Activated CD4-positive, alpha-beta T cell treated with anti-CD3 and anti-CD28 coated beads for 24 hours (primary cell): ENCODE results near the gene CLSTN3.
"Not testable (repeated sequence)": the region's sequence is repeated elsewhere in the genome, so short reads cannot be mapped to it uniquely, and the experiment has no call there.

Source experiments
- DNase-seq, 2 donors: peaks; one replicate each; pipeline ENCODE4 v3.0.0-alpha.2; 2020; ENCODE audit warnings: low read depth in 2 of 2

The CLSTN3 gene

GRCh38 chr12:7150356-7150755, 20.2 kb downstream of the CLSTN3 start:
- DNase-seq = no peak

- DNase-seq = no peak
These were observed 20.7 kb downstream of the CLSTN3 start for GRCh38 chr12:7150841-7151240.

DNA sequence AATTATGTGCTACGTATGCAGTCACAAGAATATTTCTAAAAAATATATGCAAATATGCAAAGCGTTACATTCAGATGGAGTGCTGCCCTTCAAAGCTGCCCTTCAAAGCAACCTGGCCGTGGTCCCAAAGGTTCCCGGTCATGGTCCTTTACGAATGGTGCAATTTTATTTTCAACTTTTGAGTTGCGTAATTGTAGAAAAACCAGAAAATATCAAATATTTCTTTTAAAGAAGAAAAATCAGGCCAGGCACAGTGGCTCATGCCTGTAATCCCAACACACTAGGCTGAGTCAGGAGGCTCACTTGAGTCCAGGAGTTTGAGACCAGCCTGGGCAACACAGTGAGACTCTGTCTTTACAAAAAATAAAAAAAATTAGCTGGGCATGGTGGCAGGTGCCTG, 21.4 kb downstream of the CLSTN3 start:
- DNase-seq = no peak

- DNase-seq = no peak
These were observed 22.6 kb downstream of the CLSTN3 start for GRCh38 chr12:7152818-7153217.

DNA sequence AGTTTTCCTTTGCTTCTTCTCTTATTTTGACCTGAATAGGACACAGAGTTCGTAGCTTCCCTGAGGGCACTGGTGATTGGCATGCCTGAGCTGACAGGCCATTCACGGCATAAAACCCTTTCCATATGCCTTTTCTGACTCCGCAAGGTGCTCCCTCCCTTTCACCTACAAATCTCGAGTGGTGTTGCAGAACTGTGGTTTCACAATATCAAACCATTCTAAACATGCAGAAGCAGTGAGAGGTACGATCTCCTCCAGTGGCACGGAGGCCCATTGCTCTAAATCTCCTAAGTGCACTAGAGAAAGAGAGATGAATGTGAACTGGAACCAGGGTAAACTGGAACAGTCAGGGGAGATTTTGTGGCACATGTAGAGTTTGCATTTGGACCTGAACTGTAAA, 23.9 kb downstream of the CLSTN3 start:
- no peak for DNase-seq

DNA sequence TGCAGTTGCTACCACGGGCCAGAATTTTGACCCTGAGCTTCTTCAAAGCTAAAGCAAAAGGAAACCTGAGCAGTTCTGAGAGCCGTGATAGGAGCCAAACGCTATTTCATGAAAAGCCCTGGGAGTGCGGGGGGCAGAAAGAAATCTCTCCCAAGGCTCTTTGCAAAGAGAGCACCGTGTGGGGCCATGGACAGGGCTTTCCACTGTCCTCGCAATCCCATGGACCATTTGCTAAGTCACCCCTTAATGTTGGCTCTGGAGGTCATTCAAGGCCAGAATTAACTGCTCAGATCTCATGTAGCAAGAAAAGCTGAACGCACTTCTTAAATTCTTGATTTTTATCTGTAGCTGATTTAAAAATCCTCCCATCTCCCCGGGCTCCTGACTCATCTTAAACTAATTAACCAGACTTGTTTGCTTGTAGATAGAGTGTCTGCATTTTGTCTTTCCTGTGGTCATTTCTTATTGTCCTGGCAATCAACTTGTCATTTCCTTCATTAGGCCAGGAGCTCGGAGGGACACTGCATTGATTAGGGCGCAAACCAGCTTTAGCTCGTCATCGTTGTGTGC, 24.8 kb downstream of the CLSTN3 start:
- DNase-seq = no peak

DNA sequence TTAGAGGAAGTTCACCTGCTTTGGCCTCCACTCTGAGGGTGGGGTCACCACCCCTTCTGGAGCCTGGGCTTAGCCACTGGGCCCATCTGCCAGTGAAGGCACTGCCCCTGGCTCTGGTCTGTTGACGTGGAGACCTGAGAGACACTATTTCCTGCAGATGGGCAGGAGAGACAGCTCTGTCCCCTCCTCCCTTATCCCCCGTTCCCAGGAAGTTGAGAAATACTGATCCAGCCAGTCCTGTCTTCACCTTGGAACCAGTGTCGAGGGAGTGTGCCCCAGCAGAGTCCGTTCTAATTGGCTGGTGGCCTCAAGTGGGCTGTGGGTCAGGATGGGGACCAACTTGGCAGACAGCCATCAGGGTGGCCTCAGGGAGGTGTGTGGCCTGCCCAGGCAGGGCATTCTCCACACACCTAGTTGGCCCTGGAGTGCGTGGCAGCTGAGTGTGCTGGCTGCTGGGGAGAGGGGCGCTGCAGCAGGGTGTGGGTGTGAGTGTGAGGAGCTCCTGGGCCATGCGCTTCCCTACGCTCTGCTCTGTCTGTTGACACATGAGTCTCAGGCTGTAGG, 25.4 kb downstream of the CLSTN3 start:
- no peak for DNase-seq

DNA sequence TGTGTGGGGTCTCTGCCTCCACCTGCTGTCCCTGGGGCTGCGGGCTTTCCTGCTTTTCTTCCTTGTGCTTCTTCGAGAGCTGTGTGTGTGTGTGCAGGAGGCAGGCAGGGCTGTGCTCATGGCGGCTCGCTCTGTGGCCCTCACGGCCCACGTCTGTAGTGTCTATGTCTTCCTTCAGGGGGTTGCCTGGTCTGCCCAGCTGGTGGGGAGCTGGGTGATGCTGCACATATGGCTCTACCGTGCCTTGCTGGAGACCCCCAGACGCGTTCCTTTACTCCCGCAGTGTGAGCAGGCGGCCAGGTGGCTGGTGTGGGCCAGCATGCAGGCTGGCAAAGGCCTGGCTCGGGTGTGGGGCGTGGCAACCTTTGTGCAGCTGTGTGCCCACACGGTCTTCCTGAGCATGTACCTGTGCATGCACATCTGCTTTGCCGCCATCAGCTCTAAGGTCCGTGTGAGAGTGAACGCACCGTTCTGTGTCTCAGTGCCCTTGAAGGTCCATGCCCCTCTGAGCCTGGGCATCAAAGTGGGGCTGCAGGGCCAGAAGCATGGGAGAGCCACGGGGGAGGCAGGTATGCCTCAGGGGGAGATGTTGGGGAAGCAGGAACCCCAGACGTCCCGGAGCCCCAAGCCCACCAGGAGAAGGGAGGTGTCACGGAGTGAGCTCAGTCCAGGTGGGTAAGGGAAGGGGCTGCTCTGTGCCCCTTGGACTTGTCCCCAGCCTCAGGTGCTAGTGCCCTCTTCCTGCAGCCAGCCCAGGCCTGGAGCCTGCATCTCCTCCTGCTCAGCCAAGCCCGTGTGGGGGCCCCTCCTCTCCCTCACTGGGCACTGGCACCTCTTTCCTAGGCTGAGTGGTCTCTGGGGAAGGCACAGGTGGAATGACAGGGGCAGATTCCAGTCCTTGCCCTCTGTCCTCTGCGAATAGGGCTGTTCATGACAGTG, 26.4 kb downstream of the CLSTN3 start:
- no peak for DNase-seq

GRCh38 chr12:7157391-7157790, 27.2 kb downstream of the CLSTN3 start:
- DNase-seq = no peak

GRCh38 chr12:7158781-7159609, 28.8 kb downstream of the CLSTN3 start:
- DNase-seq = no peak

DNA sequence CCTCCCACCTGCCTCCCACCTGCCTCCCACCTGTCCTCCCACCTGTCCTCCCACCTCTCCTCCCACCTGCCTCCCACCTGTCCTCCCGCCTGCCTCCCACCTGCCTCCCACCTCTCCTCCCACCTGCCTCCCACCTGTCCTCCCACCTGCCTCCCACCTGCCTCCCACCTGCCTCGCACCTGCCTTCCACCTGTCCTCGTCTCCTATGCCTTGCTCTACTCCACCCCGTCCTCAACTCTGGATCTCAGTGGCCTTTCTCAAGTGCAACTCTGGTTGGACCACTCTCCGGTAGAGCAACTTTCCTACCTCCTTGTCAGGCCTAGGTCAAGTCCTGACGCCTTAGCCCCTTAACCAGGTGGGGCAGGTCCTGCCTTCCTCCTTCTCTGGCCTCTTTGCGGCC, 30.0 kb downstream of the CLSTN3 start:
- DNase-seq = no peak

- no peak for DNase-seq
These were observed 31.2 kb downstream of the CLSTN3 start for GRCh38 chr12:7161327-7161726.

DNA sequence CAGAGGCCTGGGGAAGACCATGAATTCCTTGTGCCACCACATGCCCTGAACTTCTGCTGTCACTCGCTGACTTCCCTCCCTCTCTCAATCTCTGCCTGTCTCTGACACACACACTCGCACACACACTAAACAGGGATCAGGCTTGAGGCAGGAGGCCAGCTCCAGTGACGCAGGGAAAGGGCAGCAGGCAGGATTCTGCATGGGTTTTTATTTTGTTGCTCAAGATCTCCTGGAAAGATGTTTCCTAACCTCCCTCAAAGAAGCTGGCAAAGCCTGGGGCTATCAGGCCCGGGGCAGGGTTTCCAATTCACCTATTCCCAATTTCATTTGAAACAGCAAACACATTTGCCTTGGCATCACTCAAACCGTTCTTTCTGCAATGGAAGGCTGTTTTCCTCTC, 31.6 kb downstream of the CLSTN3 start:
- no peak for DNase-seq

DNA sequence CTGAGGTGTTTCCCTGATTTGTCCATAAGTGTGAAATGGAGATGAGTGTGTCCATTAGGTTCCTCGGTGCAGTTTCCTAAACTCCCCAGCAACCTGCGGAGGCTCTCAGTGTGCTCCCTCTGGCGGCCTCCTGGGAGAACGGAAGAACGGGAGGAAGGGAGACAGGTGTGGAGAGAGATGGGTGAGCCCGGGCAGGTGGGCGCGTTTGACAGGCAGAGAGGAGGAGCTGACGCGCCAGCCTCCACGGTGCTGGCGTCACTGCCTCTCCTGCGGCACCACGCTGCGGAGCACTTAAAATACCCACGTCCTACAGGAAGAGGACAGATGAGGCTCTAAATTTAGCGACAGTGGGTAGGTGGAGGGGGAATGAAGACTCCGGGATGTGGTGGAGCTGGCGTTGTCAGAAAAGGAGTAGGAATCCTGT, 32.5 kb downstream of the CLSTN3 start:
- peak in 1 of 2 donors; percentile 16 for DNase-seq

GRCh38 chr12:7169951-7170350, 39.8 kb downstream of the CLSTN3 start:
- DNase-seq = no peak

DNA sequence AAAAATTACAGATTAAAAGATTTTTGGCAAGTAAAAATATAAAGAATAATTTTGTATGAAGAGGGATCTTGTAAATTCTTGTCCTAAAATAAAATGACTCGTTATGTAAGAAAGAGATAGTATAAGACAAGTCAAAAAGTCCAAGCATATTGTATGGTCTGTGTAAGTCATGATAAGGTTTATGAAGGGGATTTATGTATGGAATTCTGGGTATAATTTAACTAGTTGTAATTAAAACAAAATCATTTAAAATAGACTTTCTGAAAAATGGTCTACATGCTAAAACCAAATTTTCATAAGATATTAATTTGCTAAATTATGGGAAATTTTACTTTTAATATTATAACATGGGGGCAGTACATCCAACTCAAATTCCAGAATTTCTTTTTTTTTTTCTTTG, 41.7 kb downstream of the CLSTN3 start:
- no peak for DNase-seq

DNA sequence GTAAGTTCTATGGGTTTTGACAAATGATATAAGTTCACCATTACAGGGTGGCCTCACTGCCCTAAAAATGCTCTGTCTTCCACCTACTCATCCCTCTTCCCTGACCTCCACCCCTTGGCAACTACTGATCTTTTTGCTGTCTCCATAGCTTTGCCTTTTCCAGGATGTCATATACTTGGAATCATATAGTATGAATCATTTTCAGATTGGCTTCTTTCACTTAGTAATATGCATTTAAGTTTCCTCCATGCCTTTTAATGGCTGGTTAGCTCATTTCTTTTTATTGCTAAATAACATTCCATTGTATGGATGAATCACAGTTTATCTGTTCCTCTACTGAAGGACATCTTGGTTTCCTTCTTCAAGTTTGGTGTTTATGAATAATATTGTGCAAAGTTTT, 45.3 kb downstream of the CLSTN3 start:
- DNase-seq = no peak

DNA sequence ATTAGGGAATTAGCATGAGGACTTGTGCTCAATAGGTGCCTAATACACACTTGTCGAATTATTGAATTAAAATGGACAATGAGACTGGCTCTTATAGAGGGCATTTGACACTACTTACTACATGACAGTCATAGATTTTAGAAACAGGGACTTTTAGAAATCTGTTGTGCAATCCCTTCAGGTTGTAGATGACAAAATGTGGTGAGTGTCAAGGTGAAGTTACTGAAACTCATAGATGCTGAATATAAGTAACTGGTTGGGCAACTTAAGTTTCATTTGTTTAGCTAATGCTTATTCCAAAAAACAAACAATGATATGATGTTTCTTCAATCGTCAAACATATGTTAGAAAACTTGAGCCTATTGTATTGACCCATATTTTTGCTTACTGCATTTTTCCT, 46.4 kb downstream of the CLSTN3 start:
- DNase-seq = no peak

DNA sequence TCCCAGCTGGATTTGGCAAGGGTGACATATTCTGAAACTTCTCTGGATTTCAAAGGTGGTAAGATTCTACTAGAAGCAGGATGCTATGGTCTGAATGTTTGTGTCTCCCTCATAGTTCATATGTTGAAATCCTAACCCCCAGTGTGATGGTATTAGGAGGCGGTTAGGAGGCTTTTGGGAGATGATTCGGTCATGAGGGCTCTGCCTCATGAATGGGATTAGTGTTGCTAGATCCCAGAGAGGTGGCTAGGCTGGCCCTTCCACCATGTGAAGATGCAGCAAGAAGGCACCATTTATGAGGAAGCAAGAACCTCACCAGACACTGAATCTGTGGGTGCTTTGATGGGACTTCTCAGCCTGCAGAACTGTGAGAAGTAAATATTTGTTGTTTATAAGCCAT, 48.3 kb downstream of the CLSTN3 start:
- DNase-seq = no peak

GRCh38 chr12:7180685-7181084, 50.5 kb downstream of the CLSTN3 start:
- DNase-seq = no peak

GRCh38 chr12:7186058-7186457, 55.9 kb downstream of the CLSTN3 start:
- DNase-seq = not testable (repeated sequence)
